ENCODE results near the gene FGFRL1. TPM values are rescaled to one million over a fixed set of nuclear protein-coding genes. Genes with fewer than 3 reads are reported as not detected.
"Not testable (repeated sequence)": the region's sequence is repeated elsewhere in the genome, so short reads cannot be mapped to it uniquely, and the experiment has no call there.

FGFRL1 gene
- polyA plus RNA-seq, 1 donor, result 295 TPM

DNA sequence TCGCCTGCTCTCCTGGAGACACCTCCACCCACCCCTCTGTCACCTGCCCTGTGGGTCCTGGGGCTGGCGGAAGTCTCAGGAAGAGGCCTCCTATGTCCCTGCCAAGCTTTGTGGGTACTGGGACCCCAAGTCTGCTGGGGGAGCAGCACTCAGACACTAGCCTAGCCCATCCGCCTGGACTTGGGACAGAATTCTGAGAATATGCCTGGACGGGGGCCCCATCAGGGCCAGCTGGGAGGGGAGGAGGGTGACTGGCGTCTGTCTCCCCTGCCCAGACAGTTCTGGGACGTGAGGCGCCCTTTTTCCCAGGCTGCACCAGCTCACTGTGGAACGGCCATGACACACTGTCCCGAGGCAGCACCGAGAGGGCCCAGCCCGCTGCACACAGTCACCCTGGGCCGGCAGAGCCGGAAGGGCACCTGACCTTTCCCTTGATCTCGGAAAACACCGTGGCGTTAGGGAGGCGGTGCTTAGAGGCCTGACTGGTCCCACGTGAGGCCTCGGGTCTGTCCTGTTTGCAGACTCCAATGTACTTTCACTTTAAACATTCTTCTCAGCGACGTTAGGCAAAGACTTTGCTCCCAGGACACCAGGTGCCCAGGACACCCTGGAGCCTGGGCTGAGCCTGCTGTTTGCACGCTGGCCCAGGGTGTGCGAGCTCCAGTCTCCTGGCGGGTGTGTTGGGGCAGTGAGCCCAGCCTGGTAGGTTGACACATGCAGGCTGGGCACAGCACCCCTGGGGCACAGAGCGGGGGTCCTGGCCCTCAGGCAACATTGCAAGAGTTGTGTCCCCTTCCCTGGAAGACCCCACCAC is 18.9 kb upstream of the FGFRL1 start:
- DNase-seq (ENCODE audit: low read depth), result no peak

DNA sequence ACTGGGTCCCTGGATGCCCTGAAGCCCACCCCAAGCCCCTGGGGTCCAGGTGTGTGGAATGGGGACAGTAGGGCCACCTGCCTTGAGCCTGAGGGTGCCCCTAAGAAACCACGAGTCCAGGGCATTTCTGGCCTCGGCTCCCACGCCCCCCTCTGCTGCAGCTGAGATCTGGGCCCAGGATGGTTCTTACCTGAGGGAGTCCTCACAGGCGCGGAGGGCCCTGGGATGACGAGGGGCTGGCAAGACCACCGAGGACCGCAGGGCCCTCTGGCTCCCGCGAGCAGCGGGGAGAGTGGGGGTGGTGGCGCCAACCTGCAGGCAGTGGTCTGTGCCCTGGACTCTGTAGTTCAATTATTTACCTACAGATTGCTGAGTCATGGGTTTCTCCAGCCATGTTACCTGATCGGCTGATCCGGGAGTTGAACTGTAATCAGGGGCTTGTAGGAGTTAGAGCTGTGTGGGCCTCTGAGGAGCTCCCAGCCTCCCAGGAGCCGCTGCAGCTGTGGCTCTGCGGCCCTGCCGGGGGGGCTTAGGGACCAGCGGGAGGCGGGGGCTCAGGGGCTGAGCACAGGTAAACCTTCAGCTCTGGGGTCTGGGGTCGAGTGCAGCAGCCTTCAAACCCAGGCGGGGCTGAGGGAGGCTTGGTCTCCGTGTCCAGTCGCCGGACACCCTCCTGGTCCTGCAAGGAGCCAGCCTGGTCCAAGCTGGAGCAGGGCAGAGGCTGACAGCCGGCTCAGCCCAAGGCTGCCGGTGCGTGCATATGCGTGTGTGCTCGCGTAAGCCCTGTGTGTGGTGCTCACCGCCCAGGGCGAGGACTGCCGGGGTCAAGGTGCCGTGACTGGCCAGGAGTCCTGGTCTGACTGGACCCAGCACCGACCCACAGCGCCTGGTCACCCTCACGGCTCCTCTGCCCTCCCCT is 18.1 kb upstream of the FGFRL1 start, which contains the start of gene SLC26A1:
Gene SLC26A1 (minus strand): TSS at position 294 of the 919 bp plus-strand sequence. CDS start 1,701 bp downstream, outside the sequence.
- no peak for DNase-seq (ENCODE audit: low read depth)

DNA sequence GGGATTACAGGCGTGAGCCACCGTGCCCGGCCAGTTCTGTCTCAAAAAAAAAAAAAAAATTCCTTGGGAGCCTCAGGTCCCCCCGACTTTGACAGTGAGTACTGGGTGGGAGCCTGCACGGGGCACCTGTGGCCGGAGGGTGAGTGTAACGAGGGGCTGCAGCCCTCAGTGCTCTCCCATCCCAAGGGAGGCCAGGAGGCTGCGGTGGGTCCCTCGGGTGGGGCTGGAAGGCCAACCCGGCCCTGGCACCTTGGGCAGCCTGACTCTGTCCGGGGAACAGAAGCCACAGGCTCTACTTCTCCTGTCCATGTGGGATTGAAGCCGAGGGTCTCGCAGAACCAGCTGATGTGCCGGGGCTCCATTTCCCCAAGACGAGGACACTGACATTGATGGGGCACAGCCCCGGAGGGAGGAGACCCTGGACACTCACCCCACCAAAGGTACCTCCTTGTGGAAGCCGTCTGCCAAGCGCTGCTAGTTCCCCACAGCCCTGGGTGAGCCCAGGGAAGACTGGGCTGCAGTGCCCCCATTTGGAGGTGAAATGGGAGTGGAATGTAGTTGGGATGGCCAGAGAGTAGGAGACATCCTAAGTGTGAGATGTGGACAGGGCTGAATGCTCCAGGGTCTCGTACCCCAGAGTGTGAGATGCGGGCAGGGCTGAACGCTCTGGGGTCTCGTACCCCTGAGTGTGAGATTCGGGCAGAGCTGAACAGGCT is 16.0 kb upstream of the FGFRL1 start:
- DNase-seq (ENCODE audit: low read depth), result no peak

DNA sequence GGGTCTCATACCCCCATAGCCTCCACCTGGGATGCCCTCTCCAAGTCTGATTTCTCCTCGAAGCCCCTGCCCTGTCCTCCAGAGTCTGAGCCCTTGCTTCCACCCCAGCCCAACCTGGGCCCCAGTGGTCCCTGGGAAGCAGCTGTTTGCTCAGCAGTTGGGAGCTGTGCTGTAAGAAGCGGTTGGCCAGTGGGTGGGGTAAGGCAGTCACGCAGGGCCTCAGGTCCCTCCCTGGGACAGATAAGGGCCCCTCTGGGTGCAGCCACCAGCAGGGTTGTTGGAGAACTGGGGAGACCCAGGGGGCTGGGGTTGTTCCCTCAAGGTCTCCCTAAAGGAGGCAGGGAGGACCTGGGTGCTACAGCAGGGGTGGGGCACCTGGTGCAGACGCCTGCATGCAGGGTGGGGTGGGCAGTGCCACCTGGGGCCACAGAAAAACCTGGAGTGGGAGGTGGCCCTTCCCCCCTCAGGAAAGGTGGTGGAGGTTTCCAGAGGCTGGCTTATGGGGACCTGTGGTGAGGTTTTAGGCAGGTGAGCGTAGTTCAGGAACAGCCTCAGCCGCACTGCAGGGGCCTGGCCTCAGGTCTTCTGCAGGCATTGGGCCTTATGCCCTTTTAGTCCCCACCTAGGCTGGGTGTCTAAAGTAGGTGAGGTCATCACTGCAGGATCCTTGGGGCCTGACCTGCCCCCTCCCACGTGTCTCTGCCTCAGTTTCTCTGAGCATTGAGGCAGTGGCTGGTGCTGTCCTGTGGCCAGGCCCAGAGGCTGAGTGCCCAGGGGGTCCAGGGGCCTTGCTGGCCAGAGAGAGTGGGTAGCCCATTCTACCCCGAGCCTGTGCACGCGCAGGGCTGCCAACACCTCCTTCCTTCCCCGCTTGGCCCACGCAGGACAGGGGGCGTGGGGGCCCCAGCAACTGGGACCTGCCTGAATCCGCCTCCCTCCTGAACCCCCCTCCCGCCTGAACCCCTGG is 15.1 kb upstream of the FGFRL1 start:
- DNase-seq (ENCODE audit: low read depth), result no peak

DNA sequence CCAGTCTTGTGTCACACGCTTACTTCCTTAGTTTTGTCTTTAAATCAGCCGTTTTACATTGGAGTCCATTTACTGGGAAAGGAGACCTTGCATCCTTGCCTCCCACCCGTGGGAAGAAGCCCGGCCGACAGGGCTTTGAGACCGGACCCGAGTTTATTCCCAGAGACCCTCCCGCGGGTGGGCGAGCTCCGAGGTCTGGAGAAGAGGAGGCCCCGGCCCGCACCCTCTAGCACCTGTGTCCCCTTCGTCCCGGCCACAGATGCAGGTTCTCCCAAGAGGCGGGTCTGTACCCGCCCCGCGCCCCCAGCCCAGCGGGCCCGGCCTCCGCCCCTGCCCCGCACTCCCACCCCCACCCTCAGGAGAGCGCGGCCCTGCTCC is 14.4 kb upstream of the FGFRL1 start:
- no peak for DNase-seq (ENCODE audit: low read depth)

DNA sequence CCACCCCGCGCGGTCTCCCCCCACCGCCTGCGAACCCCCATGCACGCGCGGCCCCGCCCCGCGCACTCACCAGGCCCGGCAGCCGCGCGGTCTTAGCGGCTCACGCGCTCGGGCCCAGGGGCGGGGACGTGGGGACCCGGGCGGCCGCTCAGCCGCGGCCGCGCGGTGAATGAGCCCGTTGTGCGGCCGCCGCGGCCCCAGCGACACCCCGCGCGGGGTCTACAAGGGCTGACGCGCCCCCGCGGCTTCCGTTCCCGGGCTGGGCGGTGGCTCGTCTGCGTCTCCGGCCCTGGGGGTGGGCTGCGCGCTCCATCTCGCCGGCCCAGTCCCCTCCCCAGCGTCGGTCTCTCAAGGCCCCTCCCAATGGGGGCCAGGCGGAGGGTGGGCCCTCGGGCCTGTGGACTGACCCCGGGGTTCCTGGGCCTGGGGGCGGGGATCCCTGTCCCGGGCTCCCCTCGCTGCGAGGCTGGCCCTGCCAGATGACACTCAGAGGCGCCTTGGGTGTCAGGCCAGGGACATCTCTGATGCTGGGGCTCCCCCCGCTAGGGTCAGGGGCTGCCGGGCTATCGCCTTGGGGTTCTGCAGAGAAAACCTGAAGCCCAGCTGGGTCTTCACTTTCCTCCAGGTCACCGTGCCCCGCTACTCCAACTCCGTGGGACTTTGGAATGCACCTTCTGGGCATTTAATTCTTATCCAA is 13.9 kb upstream of the FGFRL1 start:
- DNase-seq (ENCODE audit: low read depth), result no peak

DNA sequence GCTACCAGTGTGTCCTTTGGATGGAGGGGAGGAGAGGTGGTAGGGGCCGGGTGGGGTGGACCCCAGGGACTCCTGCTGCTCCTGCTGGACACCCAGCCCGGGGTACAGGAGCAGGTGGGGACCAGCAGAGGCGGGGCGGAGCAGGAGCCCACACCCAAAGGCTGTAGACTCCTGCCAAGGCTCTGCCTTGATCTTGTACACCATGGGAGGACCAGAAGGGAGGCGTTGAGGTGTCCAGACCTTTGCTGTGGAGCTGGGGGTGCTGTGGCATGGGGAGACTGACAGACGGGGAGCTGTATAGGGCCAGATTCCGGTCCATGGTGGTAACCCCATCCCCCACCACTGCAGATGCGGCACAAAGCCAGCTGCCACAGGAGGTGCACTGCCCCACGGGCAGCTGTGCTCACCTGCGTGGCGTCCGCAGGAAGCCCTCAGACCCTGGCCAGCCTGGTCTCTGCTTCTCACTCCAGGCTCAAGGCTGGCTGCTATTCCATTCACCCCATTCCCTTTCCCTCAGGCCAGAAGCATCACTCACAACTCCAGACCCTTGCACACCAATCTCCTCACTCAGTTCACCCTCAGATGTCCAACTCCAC is 13.2 kb upstream of the FGFRL1 start:
- no peak for DNase-seq (ENCODE audit: low read depth)

DNA sequence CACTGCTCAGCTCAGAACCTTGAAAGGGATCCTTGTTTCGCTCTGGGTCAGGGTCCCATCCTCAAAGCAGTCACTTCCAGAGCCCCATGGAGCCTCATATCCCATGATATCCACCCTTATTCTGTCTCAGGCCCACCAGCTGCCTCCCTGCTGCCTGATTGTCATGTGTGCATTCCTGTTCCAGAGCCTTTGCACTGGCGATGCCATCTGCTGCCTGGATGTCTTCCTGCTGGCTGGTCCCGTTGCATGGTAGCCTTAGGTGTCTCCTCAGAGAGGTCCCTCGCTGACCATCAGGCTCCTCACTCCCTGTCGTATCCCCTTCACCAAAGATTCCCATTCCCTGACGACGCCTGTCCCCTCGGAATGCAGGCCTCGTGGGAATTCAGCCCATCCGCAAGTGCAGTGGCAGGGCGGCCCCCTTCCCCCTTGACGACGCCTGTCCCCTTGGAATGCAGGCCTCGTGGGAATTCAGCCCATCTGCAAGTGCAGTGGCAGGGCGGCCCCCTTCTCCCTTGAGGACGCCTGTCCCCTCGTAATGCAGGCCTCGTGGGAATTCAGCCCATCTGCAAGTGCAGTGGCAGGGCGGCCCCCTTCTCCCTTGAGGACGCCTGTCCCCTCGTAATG is 12.1 kb upstream of the FGFRL1 start:
- DNase-seq (ENCODE audit: low read depth), result not testable (repeated sequence)

DNA sequence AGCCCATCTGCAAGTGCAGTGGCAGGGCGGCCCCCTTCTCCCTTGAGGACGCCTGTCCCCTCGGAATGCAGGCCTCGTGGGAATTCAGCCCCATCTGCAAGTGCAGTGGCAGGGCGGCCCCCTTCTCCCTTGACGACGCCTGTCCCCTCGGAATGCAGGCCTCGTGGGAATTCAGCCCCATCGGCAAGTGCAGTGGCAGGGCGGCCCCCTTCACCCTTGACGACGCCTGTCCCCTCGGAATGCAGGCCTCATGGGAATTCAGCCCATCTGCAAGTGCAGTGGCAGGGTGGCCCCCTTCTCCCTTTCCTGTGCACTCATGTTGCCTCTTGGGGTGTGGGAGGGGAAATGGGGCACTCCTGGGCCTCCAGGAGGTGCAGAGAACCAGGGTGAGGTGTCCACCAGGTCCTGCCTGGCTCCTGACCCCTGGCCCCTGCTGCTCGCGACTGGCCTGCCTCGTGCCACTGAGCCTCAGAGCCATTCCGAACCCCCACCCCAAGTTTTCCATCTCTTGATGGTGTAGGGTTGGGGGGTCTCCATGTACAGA is 11.5 kb upstream of the FGFRL1 start:
- no peak for DNase-seq (ENCODE audit: low read depth)

DNA sequence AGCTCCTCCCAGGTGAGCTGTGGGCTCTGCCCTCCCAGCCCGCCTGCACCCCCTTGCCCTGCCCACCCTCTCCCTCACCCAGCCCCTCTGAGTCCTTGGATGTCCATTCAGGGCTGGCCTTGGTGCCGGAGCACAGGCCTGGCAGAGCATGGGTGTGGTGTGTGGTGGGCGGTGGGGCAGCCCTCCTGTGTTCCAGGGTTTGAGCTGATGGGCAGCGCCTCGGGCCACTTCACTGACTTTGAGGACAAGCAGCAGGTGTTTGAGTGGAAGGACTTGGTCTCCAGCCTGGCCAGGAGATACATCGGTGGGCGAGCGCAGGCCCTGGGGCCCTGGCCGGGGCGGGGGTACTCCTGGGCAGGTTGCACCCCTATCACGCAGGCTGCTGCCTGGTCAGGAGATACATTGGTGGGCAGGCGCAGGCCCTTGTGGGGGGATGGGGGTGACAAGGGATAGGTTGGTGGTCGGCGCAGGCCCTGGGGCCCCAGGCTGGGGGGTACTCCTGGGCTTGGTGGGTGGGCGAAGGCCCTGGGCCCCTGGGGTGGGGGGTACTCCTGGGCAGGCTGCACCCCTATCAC is 10.7 kb upstream of the FGFRL1 start:
- DNase-seq (ENCODE audit: low read depth), result no peak

DNA sequence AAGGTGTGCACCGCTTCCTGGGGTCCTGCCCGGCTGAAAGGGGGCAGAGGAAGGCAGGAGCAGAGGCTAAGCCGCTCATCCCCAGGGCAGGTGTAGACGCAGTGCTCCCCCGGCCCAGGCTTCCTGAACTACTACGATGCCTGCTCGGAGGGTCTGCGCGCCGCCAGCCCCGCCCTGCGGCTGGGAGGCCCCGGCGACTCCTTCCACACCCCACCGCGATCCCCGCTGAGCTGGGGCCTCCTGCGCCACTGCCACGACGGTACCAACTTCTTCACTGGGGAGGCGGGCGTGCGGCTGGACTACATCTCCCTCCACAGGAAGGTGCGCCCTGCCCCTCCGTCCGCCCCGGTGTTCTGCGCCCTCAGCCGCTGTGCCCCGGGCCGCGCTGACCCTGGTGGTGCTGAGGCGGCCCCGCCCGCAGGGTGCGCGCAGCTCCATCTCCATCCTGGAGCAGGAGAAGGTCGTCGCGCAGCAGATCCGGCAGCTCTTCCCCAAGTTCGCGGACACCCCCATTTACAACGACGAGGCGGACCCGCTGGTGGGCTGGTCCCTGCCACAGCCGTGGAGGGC is 9.8 kb upstream of the FGFRL1 start:
- DNase-seq (ENCODE audit: low read depth), result no peak

DNA sequence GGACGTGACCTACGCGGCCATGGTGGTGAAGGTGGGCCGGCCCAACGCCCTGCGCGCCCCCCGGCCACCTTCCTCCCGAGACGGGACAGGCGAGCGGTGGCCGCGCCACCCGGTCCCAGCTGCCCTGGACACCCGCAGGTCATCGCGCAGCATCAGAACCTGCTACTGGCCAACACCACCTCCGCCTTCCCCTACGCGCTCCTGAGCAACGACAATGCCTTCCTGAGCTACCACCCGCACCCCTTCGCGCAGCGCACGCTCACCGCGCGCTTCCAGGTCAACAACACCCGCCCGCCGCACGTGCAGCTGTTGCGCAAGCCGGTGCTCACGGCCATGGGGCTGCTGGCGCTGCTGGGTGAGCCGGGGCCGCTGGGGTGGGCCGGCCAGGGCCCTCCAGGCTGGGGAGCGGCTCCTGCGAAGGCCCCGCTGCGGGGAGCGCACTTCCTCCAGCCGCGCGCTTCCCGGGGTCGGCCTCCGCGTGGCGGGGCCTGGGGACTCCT is 9.2 kb upstream of the FGFRL1 start:
- no peak for DNase-seq (ENCODE audit: low read depth)

DNA sequence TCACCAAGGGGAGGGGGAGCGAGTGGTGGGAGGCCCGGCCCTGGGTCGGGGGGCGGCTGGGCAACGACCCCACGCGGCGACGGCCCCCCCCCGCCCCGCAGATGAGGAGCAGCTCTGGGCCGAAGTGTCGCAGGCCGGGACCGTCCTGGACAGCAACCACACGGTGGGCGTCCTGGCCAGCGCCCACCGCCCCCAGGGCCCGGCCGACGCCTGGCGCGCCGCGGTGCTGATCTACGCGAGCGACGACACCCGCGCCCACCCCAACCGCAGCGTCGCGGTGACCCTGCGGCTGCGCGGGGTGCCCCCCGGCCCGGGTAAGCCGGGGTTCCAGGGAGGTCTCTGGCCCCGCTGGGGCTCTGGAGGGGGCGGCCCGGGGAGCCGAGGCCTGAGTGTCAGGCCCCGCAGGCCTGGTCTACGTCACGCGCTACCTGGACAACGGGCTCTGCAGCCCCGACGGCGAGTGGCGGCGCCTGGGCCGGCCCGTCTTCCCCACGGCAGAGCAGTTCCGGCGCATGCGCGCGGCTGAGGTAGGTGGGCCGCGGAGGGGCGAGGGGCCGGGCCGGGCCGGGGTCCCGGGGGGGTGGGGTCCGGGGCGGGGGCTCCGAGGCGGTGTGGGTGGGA is 8.7 kb upstream of the FGFRL1 start:
- no peak for DNase-seq (ENCODE audit: low read depth)

DNA sequence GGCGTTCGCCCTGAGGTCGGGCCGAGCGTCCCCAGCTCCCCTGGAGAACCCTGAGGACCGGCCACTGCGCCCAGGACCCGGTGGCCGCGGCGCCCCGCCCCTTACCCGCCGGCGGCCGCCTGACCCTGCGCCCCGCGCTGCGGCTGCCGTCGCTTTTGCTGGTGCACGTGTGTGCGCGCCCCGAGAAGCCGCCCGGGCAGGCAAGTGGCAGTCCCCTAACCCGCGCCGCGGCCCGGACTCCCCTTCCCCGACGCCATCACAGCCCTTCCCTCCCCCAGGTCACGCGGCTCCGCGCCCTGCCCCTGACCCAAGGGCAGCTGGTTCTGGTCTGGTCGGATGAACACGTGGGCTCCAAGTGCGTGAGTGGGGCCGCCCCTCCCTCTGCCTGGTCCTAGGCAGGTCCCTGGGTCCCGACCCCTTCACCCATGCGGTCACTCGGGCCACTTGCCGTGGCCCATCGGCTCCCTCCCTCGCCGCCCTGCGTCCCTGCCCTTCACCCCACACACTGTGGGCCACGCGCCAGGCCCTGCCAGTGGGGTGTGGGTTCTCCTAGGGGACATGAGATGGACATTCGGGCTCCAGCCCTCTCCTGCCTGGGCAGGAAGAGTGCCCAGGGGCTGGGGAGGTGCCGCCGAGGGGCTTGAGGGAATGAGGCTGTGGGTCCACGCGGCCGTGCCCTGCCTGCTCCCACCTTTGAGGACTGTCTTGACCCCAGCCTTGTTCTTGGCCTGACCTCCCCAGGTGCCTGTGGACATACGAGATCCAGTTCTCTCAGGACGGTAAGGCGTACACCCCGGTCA is 8.0 kb upstream of the FGFRL1 start:
- DNase-seq (ENCODE audit: low read depth), result no peak

DNA sequence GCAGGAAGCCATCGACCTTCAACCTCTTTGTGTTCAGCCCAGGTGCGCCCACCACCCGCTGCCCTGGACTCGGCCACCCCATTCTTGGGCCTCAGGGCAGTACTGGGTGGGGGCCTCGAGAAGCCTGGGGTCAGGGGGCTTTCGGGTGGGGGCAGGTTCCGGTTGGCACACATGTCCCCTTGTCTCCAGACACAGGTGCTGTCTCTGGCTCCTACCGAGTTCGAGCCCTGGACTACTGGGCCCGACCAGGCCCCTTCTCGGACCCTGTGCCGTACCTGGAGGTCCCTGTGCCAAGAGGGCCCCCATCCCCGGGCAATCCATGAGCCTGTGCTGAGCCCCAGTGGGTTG is 7.4 kb upstream of the FGFRL1 start:
- DNase-seq (ENCODE audit: low read depth), result no peak

DNA sequence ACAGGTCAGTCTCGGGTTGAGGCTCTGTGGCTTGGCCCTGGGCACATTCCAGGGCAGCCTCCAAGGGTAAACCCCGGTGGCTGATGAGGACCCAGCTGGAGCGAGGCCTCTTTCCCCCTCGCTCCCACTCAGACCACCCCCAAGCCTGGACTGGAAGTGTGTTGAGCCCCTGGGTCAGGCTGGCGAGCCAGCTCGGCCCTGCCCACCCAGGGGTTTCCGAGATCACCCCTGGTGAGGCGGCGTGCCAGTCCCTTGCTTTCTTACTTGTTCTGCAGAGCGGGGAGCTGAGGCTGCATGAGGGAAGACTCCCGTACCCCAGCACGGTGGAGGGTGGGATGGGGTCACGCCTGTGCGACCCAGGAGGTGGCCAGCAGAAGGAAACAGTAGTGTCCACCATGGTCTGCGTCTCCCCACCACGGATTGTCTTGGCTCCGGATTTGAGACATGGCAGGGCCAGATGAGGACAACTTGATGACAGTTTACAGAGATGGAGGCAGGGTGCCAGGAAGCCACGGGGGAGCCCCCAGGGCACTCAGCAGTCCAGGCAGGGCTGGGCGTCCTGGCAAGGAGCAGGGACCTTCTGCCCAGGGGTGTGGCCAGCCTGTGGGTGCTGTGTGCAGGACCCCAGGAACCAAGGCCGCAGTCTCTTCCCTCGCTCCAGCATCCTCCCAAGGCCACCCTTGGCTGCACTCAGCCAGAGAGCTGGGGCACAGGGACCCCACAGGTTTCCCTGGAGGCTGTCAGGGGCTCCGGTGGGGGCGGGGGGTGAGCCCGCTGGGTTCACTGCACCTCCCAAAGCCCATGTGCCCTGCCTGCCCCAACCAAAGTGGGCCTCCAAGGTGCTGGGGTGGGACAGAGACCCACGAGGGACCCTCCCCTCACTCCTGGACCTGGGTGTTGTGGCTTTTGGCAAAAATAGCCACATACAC is 6.6 kb upstream of the FGFRL1 start:
- no peak for DNase-seq (ENCODE audit: low read depth)

Measured in forelimb muscle (tissue), 1 donor.